C4-2B (cell line): ENCODE results near the gene P2RX7.
"Not testable (repeated sequence)": the region's sequence is repeated elsewhere in the genome, so short reads cannot be mapped to it uniquely, and the experiment has no call there.

Experiments
- H3K27ac ChIP-seq: fragments of 450-650 bp; 2 replicates; pipeline ENCODE4 v1.5.1; 2017
- CTCF ChIP-seq: fragments of 450-650 bp; conservative IDR thresholded peaks from 2 replicates; pipeline ENCODE4 v1.5.1; 2017; ENCODE audit warnings: mild to moderate bottlenecking
- ZFX ChIP-seq: fragments of 450-650 bp; IDR thresholded peaks from 2 replicates; pipeline ENCODE4 v1.6.1; 2017

Gene P2RX7

GRCh38 chr12:121158085-121158484, 25.4 kb downstream of the P2RX7 start:
- no peak overlapping the region for H3K27ac ChIP-seq
- TF ChIP-seq ZFX (no peak), CTCF (no peak)

- H3K27ac ChIP-seq, result not testable (repeated sequence)
Measured at GRCh38 chr12:121158728-121159351, 26.2 kb downstream of the P2RX7 start.

- H3K27ac ChIP-seq, result no peak overlapping the region
- TF ChIP-seq CTCF (no peak), ZFX (no peak)
Measured at GRCh38 chr12:121159467-121160307, 27.0 kb downstream of the P2RX7 start.

GRCh38 chr12:121162384-121162783, 29.7 kb downstream of the P2RX7 start:
- TF ChIP-seq CTCF (no peak), ZFX (no peak)

GRCh38 chr12:121162985-121163384, 30.3 kb downstream of the P2RX7 start:
- H3K27ac ChIP-seq, result no peak overlapping the region

More at GRCh38 chr12:121162384-121162783, 29.7 kb downstream of the P2RX7 start:
- H3K27ac ChIP-seq, result no peak overlapping the region

GRCh38 chr12:121164839-121165238, 32.2 kb downstream of the P2RX7 start:
- not testable (repeated sequence) for H3K27ac ChIP-seq

More at GRCh38 chr12:121162985-121163384, 30.3 kb downstream of the P2RX7 start:
- TF ChIP-seq CTCF, result no peak
- no peak for TF ChIP-seq ZFX

GRCh38 chr12:121165316-121165715, 32.6 kb downstream of the P2RX7 start:
- TF ChIP-seq ZFX, result no peak
- TF ChIP-seq CTCF, result no peak
- no peak overlapping the region for H3K27ac ChIP-seq

- H3K27ac ChIP-seq, result no peak overlapping the region
- TF ChIP-seq CTCF, result no peak
- TF ChIP-seq ZFX, result no peak
Measured at GRCh38 chr12:121166356-121166755, 33.7 kb downstream of the P2RX7 start.
